T-cell (primary cell): Measurements from ENCODE around the gene APLF. TPM values are rescaled to one million over a fixed set of nuclear protein-coding genes. Genes with fewer than 3 reads are reported as not detected.
"Not testable (repeated sequence)": the region's sequence is repeated elsewhere in the genome, so short reads cannot be mapped to it uniquely, and the experiment has no call there.

Source experiments
- ATAC-seq, 4 experiments: fragments of 200-7000 bp in 3 of 4; fragments of 150-1000 bp in 1 of 4; cut with Tn5 transposase; replicated peaks in 1 of 4; 1 replicate in 3 of 4; 2 replicates in 1 of 4; pipeline ENCODE4 v1.10.0; 2021; ENCODE audit warnings: moderate library complexity in 3 of 4, mild to moderate bottlenecking in 2 of 4, moderate number of reproducible peaks in 1 of 4
- CTCF ChIA-PET, 2 donors: fragments of 300-600 bp; sonication (Branson Sonifier 250); formaldehyde crosslinking; loops; one replicate each; lab custom pipeline; 2022; ENCODE audit warnings: antibody characterized with exemption in 2 of 2; lab: Charles Lee
- POLR2A ChIA-PET, 2 donors: fragments of 300-600 bp; sonication (Branson Sonifier 250); formaldehyde crosslinking; loops; one replicate each; lab custom pipeline; 2022; ENCODE audit warnings: antibody characterized with exemption in 2 of 2; lab: Charles Lee
- DNase-seq, 35 experiments: peaks; one replicate each; pipeline versions ENCODE4 v3.0.0 to v3.0.0-alpha.2; 2013 to 2023
- H3K27ac ChIP-seq: one replicate; pipeline ENCODE4 v1.5.1; 2013; ENCODE audit warnings: low read length
- H3K27me3 ChIP-seq, 2 experiments: replicated peaks in 1 of 2; 1 replicate in 1 of 2; 2 replicates in 1 of 2; pipeline versions ENCODE4 v1.6.1 to v1.7.0; 2013; ENCODE audit warnings: low read length in 1 of 2, mixed read lengths in 1 of 2; ENCODE audit not compliant: control insufficient read depth in 2 of 2, insufficient read depth in 2 of 2; ENCODE audit errors: extremely low read depth in 1 of 2
- H3K36me3 ChIP-seq, 2 donors: 1 replicate in 1 of 2; 2 replicates in 1 of 2; pipeline versions ENCODE4 v1.6.1 to v1.7.0; 2013; ENCODE audit warnings: low read length in 1 of 2; ENCODE audit not compliant: control insufficient read depth in 2 of 2, insufficient read depth in 1 of 2; ENCODE audit errors: extremely low read depth in 1 of 2
- H3K4me1 ChIP-seq, 2 experiments: 1 replicate in 1 of 2; 2 replicates in 1 of 2; pipeline versions ENCODE4 v1.6.1 to v1.7.0; 2013; ENCODE audit warnings: low read length in 2 of 2, mixed read lengths in 1 of 2; ENCODE audit not compliant: insufficient read depth in 2 of 2, control insufficient read depth in 1 of 2; ENCODE audit errors: extremely low read depth in 1 of 2
- H3K4me3 ChIP-seq, 2 donors: 1 replicate in 1 of 2; 2 replicates in 1 of 2; pipeline versions ENCODE4 v1.5.1 to v1.7.0; 2013; ENCODE audit warnings: mild to moderate bottlenecking in 2 of 2, low read length in 1 of 2, moderate library complexity in 1 of 2; ENCODE audit not compliant: control insufficient read depth in 1 of 2; ENCODE audit errors: extremely low read depth in 1 of 2
- H3K9me3 ChIP-seq: 2 replicates; pipeline ENCODE4 v1.7.0; 2013
- H3K27ac Mint-ChIP-seq, 2 donors: one replicate each; pipeline ENCODE4 v1.8.0; 2020 to 2021; ENCODE audit warnings: mild to moderate bottlenecking in 2 of 2, mixed read lengths in 2 of 2
- H3K27me3 Mint-ChIP-seq, 2 donors: one replicate each; pipeline ENCODE4 v1.8.0; 2021 to 2022; ENCODE audit warnings: mixed read lengths in 2 of 2
- H3K36me3 Mint-ChIP-seq: one replicate; pipeline ENCODE4 v1.8.0; 2021; ENCODE audit warnings: mixed read lengths
- H3K4me1 Mint-ChIP-seq, 3 donors: one replicate each; pipeline ENCODE4 v1.8.0; 2020 to 2022; ENCODE audit warnings: mixed read lengths in 3 of 3, mild to moderate bottlenecking in 1 of 3
- H3K4me3 Mint-ChIP-seq, 3 donors: one replicate each; pipeline ENCODE4 v1.8.0; 2020 to 2022; ENCODE audit warnings: mild to moderate bottlenecking in 3 of 3, mixed read lengths in 3 of 3, moderate library complexity in 3 of 3
- H3K9me3 Mint-ChIP-seq, 3 donors: one replicate each; pipeline ENCODE4 v1.8.0; 2020 to 2022; ENCODE audit warnings: mixed read lengths in 3 of 3
- WGBS: methylation state at CpG from one replicate; pipeline ENCODE4 v1.1.5; 2013; ENCODE audit warnings: missing lambda C conversion rate; ENCODE audit not compliant: insufficient coverage; 5-methylcytosine and 5-hydroxymethylcytosine counted together
- total RNA-seq, 35 experiments: library from RNA in 6 of 35; stranded (reverse) in 6 of 35; fragments of 120-200 nt in 1 of 35; gene quantifications; one replicate each; pipeline versions ENCODE4 v1.2.1 to v1.2.4 and lab custom pipeline; 2013 to 2026

Gene APLF
- total RNA-seq, 5 donors from 2014 or later (not counting 1 experiment from before 2014, with no cell fraction given) = 4.3 to 6.1 (median 5.1) TPM

- Histone ChIP-seq H3K4me3 (no peak overlapping the region), H3K4me1 (no peaks in the 10 kb centered on the region), H3K27me3 (peaks cover 0 to 2% of the 10 kb centered on the region in 2 experiments), H3K9me3 (no peaks in the 10 kb centered on the region), H3K27ac (no peak overlapping the region), H3K36me3 (no peaks in the 10 kb centered on the region)
- ChIA-PET POLR2A (interaction anchor here in 1 of 2 donors (1.0 kb wide), 1 partner anchor 127 kb away, joined by 3 read pairs; no protein-coding TSS in a partner anchor), CTCF (interaction anchor here in 1 of 2 donors (1.2 to 1.8 kb wide), 3 partner anchors 19 to 127 kb away, joined by 3 to 8 read pairs (median 5); no protein-coding TSS in a partner anchor)
- Mint-ChIP-seq H3K9me3 (no peaks in the 10 kb centered on the region), H3K27me3 (no peaks in the 10 kb centered on the region), H3K4me3 (no peak overlapping the region), H3K27ac (no peak overlapping the region), H3K36me3 (peaks cover 10% of the 10 kb centered on the region), H3K4me1 (peaks cover 7 to 11% (median 8%) of the 10 kb centered on the region in 3 donors)
- ATAC-seq (no peak), DNase-seq (no peak)
- WGBS = no CpG with 5 or more reads among the region's 1 CpG
Observed at GRCh38 chr2:68590702-68591101, 123.3 kb downstream of the APLF start.

GRCh38 chr2:68591225-68591624 lies 123.8 kb downstream of the APLF start:
- Mint-ChIP-seq H3K9me3 (no peaks in the 10 kb centered on the region), H3K27ac (no peak overlapping the region), H3K4me1 (peaks cover 7 to 11% (median 8%) of the 10 kb centered on the region in 3 donors), H3K4me3 (no peak overlapping the region), H3K27me3 (peaks cover 0 to 4% of the 10 kb centered on the region in 2 donors), H3K36me3 (peaks cover 10% of the 10 kb centered on the region)
- DNase-seq (no peak), ATAC-seq (no peak)
- H3K27ac ChIP-seq = no peak overlapping the region
- peaks cover 0 to 2% of the 10 kb centered on the region in 2 experiments for H3K27me3 ChIP-seq
- POLR2A ChIA-PET = interaction anchor here in 1 of 2 donors (1.0 kb wide), 1 partner anchor 128 kb away, joined by 3 read pairs; no protein-coding TSS in a partner anchor
- CTCF ChIA-PET = interaction anchor here in 1 of 2 donors (0.6 to 1.2 kb wide), 2 partner anchors 103 to 336 kb away, joined by 3 to 5 read pairs; no protein-coding TSS in a partner anchor
- H3K4me3 ChIP-seq = no peak overlapping the region
- H3K9me3 ChIP-seq = no peaks in the 10 kb centered on the region
- no peaks in the 10 kb centered on the region for H3K4me1 ChIP-seq
- 88% methylated on average over 1 of the region's 4 CpGs for WGBS
- no peaks in the 10 kb centered on the region for H3K36me3 ChIP-seq

- no CpG with 5 or more reads among the region's 1 CpG for WGBS
- ChIA-PET POLR2A (no interaction called here), CTCF (interaction anchor here (0.5 to 4.7 kb wide), 5 partner anchors 39 to 140 kb away, joined by 3 to 73 read pairs (median 5); no protein-coding TSS in a partner anchor)
- peaks cover 0 to 1% (median 0%) of the 10 kb centered on the region in 3 donors for H3K9me3 Mint-ChIP-seq
- H3K27ac Mint-ChIP-seq = no peak overlapping the region
- Histone ChIP-seq H3K36me3 (no peaks in the 10 kb centered on the region), H3K4me3 (no peak overlapping the region), H3K27me3 (no peaks in the 10 kb centered on the region), H3K4me1 (no peaks in the 10 kb centered on the region), H3K27ac (no peak overlapping the region), H3K9me3 (no peaks in the 10 kb centered on the region)
- peaks cover 0 to 10% of the 10 kb centered on the region in 2 donors for H3K27me3 Mint-ChIP-seq
- ATAC-seq = no peak
- no peak for DNase-seq
- peaks cover 7 to 11% (median 8%) of the 10 kb centered on the region in 3 donors for H3K4me1 Mint-ChIP-seq
- no peaks in the 10 kb centered on the region for H3K36me3 Mint-ChIP-seq
- no peak overlapping the region for H3K4me3 Mint-ChIP-seq
Observed at GRCh38 chr2:68594041-68594440, 126.7 kb downstream of the APLF start.

- H3K36me3 ChIP-seq = no peaks in the 10 kb centered on the region
- ChIA-PET POLR2A (interaction anchor here in 1 of 2 donors (0.6 kb wide), 2 partner anchors 21 to 67 kb away, joined by 3 to 12 read pairs; no protein-coding TSS in a partner anchor), CTCF (interaction anchor here (0.6 to 4.7 kb wide), 21 partner anchors 10 to 349 kb away, joined by 3 to 73 read pairs (median 3); no protein-coding TSS in a partner anchor)
- DNase-seq = peak in 32 of 35 experiments; percentile 9 to 75 (median 42)
- H3K9me3 ChIP-seq = no peaks in the 10 kb centered on the region
- no CpG with 5 or more reads among the region's 5 CpGs for WGBS
- Mint-ChIP-seq H3K27ac (no peak overlapping the region), H3K4me3 (no peak overlapping the region), H3K9me3 (peaks cover 0 to 6% (median 3%) of the 10 kb centered on the region in 3 donors), H3K4me1 (peaks cover 7 to 11% (median 8%) of the 10 kb centered on the region in 3 donors), H3K27me3 (peaks cover 2 to 18% of the 10 kb centered on the region in 2 donors), H3K36me3 (peaks cover 4% of the 10 kb centered on the region)
- no peak overlapping the region for H3K4me3 ChIP-seq
- ATAC-seq = peak in 2 of 4 experiments; percentile 32 to 45
- H3K27me3 ChIP-seq = no peaks in the 10 kb centered on the region
- H3K27ac ChIP-seq = no peak overlapping the region
- no peaks in the 10 kb centered on the region for H3K4me1 ChIP-seq
Observed at GRCh38 chr2:68594674-68595492, 127.5 kb downstream of the APLF start.

- no CpG with 5 or more reads among the region's 2 CpGs for WGBS
- not testable (repeated sequence) for H3K4me1 ChIP-seq, H3K36me3 Mint-ChIP-seq, H3K4me3 Mint-ChIP-seq, H3K9me3 ChIP-seq, ATAC-seq, H3K36me3 ChIP-seq, DNase-seq, H3K27ac ChIP-seq, H3K4me3 ChIP-seq, H3K27me3 ChIP-seq, H3K27ac Mint-ChIP-seq
- H3K4me1 Mint-ChIP-seq = peaks cover 7 to 11% (median 8%) of the 10 kb centered on the region in 3 donors
- H3K9me3 Mint-ChIP-seq = peaks cover 3 to 11% (median 3%) of the 10 kb centered on the region in 3 donors
- CTCF ChIA-PET = interaction anchor here (0.6 to 4.7 kb wide), 20 partner anchors 9 to 348 kb away, joined by 3 to 73 read pairs (median 3); no protein-coding TSS in a partner anchor
- H3K27me3 Mint-ChIP-seq = peaks cover 2 to 19% of the 10 kb centered on the region in 2 donors
- POLR2A ChIA-PET = interaction anchor here in 1 of 2 donors (0.6 kb wide), 2 partner anchors 22 to 67 kb away, joined by 3 to 12 read pairs; no protein-coding TSS in a partner anchor
Observed at GRCh38 chr2:68595493-68595785, 128.1 kb downstream of the APLF start.

- H3K9me3 ChIP-seq, H3K4me1 Mint-ChIP-seq, H3K27me3 ChIP-seq, DNase-seq, H3K27ac Mint-ChIP-seq, H3K4me1 ChIP-seq, H3K4me3 ChIP-seq, H3K36me3 ChIP-seq, H3K36me3 Mint-ChIP-seq, H3K27ac ChIP-seq, H3K4me3 Mint-ChIP-seq, POLR2A ChIA-PET, CTCF ChIA-PET, ATAC-seq: not testable (repeated sequence)
- H3K9me3 Mint-ChIP-seq = peaks cover 8 to 33% (median 10%) of the 10 kb centered on the region in 3 donors
- peaks cover 2 to 19% of the 10 kb centered on the region in 2 donors for H3K27me3 Mint-ChIP-seq
- no CpG with 5 or more reads among the region's 3 CpGs for WGBS
Observed at GRCh38 chr2:68600495-68600894, 133.1 kb downstream of the APLF start.
